Epithelial cell of prostate (primary cell): ENCODE data around the gene IGF1R.

Experiments
- DNase-seq: peaks from one replicate; pipeline ENCODE4 v3.0.0-alpha.2; 2011; ENCODE audit warnings: low read depth, low spot score
- H3K27ac ChIP-seq: fragments of 450-650 bp; 2 replicates; pipeline ENCODE4 v1.5.1; 2017; ENCODE audit warnings: mild to moderate bottlenecking

IGF1R gene

GRCh38 chr15:98699591-98700424 lies 51.5 kb downstream of the IGF1R start:
- no peak overlapping the region for H3K27ac ChIP-seq
- no peak for DNase-seq

- H3K27ac ChIP-seq: no peak overlapping the region
- DNase-seq: no peak
Observed at GRCh38 chr15:98700519-98700918, 52.2 kb downstream of the IGF1R start.

- no peak for DNase-seq
- H3K27ac ChIP-seq: no peak overlapping the region
Observed at GRCh38 chr15:98703126-98703685, 54.9 kb downstream of the IGF1R start.

- no peak overlapping the region for H3K27ac ChIP-seq
- DNase-seq: no peak
Observed at GRCh38 chr15:98705070-98705469, 56.7 kb downstream of the IGF1R start.

GRCh38 chr15:98706387-98706786 lies 58.0 kb downstream of the IGF1R start:
- DNase-seq: no peak
- H3K27ac ChIP-seq: no peak overlapping the region

- no peak for DNase-seq
Observed at GRCh38 chr15:98706986-98707385, 58.6 kb downstream of the IGF1R start.

GRCh38 chr15:98708037-98708590 lies 59.8 kb downstream of the IGF1R start:
- no peak overlapping the region for H3K27ac ChIP-seq
- DNase-seq: no peak

More at GRCh38 chr15:98706986-98707385, 58.6 kb downstream of the IGF1R start:
- no peak overlapping the region for H3K27ac ChIP-seq

- no peak for DNase-seq
- H3K27ac ChIP-seq: no peak overlapping the region
Observed at GRCh38 chr15:98711810-98712209, 63.5 kb downstream of the IGF1R start.

- peak overlapping the region; percentile 71 for H3K27ac ChIP-seq
- DNase-seq: no peak
Observed at GRCh38 chr15:98712845-98713584, 64.7 kb downstream of the IGF1R start.

- no peak for DNase-seq
- peak overlapping the region; percentile 71 for H3K27ac ChIP-seq
Observed at GRCh38 chr15:98713585-98714001, 65.3 kb downstream of the IGF1R start.

GRCh38 chr15:98714922-98715321 lies 66.6 kb downstream of the IGF1R start:
- DNase-seq: no peak
- peak overlapping the region; percentile 71 for H3K27ac ChIP-seq

GRCh38 chr15:98715401-98715800 lies 67.1 kb downstream of the IGF1R start:
- no peak overlapping the region for H3K27ac ChIP-seq
- no peak for DNase-seq

- no peak overlapping the region for H3K27ac ChIP-seq
- no peak for DNase-seq
Observed at GRCh38 chr15:98715890-98716443, 67.6 kb downstream of the IGF1R start.

- no peak for DNase-seq
- H3K27ac ChIP-seq: no peak overlapping the region
Observed at GRCh38 chr15:98717371-98717770, 69.0 kb downstream of the IGF1R start.

GRCh38 chr15:98717942-98718341 lies 69.6 kb downstream of the IGF1R start:
- H3K27ac ChIP-seq: no peak overlapping the region

GRCh38 chr15:98718426-98719136 lies 70.2 kb downstream of the IGF1R start:
- no peak overlapping the region for H3K27ac ChIP-seq
- no peak for DNase-seq

More at GRCh38 chr15:98717942-98718341, 69.6 kb downstream of the IGF1R start:
- DNase-seq: no peak

GRCh38 chr15:98719137-98719740 lies 70.9 kb downstream of the IGF1R start:
- H3K27ac ChIP-seq: no peak overlapping the region
- no peak for DNase-seq

- no peak overlapping the region for H3K27ac ChIP-seq
- DNase-seq: no peak
Observed at GRCh38 chr15:98720031-98720430, 71.7 kb downstream of the IGF1R start.
